T-helper 9 cell (primary cell): ENCODE data around the gene SCYGR3.

Experiments
- DNase-seq: peaks from one replicate; pipeline ENCODE4 v3.0.0-alpha.2; 2020
- total RNA-seq, 2 donors: gene quantifications; one replicate each; lab custom pipeline; 2026; lab: John Stamatoyannopoulos, UW

The SCYGR3 gene, protein sequence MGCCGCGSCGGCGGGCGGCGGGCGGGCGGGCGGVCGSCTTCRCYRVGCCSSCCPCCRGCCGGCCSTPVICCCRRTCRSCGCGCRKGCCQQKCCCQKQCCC
- 0 reads per million in 2 donors for total RNA-seq

- DNase-seq, result no peak
Observed at GRCh38 chr2:227614740-227615139, at the start of gene SCYGR3. TSS of gene SCYGR3 (minus strand) at chr2:227614840. CDS start at chr2:227614840, 0 bp downstream.

GRCh38 chr2:227661827-227662226 is 47.2 kb upstream of the SCYGR3 start:
- DNase-seq, result no peak

- DNase-seq, result no peak
Observed at GRCh38 chr2:227661025-227661649, 46.5 kb upstream of the SCYGR3 start.

GRCh38 chr2:227657199-227657845 is 42.7 kb upstream of the SCYGR3 start:
- DNase-seq, result no peak

GRCh38 chr2:227655454-227655853 is 40.8 kb upstream of the SCYGR3 start:
- DNase-seq, result no peak

DNA sequence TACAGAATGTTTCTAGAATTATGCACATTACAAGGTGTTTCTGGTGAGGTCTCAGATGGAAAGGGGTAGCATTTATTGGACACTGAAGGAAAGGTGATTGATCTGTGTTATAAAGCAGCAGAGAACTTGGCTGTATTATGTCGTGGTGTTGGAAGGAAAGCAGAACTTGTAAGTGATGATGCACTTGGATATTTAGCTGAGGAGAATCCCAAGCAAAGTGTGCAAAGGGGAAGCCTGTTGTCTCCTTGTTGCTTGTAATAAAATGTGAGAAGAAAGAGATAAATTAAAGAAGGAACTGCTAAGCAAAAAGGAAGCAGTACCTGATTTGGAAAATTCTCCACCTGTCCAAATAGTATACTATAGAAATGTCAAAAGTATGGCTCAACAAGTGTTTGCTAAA is 39.8 kb upstream of the SCYGR3 start:
- no peak for DNase-seq

GRCh38 chr2:227653419-227653818 is 38.8 kb upstream of the SCYGR3 start:
- DNase-seq, result no peak

DNA sequence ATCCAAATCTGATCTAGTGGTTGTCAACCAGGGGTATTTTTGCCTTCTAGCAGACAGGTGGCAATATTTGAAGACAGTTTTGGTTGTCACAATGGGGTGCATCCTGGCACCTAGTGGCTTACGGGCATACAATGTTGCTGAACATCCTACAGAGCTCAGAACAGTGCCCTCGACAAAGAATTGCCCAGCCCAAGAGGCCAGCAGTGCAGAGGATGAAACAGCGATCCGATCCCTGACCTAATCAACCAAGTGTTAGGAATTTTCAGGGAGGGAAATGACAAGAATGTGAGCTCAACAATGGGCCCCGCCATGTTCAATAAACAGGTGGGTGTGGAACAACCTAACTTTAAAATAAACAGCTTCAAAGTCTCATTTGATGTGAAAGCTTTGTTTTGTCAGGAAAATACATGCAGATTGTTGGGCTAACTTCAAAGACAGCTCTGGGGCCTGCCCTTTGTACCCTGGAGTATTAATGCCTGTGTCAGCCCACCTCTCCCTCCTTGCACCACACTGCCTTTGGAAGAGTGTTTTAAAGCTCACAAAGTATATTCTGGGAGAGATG is 29.4 kb upstream of the SCYGR3 start:
- DNase-seq, result no peak

DNA sequence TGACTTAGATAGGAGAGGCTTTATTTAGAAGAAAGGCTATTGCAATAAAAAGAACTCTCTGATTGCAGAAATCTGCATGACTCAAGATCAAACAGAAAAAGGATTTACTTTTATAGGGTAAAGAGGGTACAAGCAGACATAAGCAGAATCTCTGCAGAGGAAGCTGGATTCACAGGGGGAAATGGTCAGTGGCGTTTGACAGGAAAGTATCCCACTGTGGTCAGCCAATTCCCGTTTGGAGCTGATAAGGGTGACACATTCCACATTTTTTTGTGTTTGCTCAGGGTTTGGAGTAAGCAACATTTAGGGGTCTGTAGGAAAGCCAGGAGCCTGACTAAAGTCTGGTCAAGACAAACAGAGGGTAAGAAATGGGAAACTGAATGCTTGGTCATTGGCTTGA is 28.0 kb upstream of the SCYGR3 start:
- DNase-seq, result no peak

- no peak for DNase-seq
Observed at GRCh38 chr2:227634201-227634600, 19.6 kb upstream of the SCYGR3 start.

GRCh38 chr2:227632827-227633226 is 18.2 kb upstream of the SCYGR3 start:
- DNase-seq, result no peak

GRCh38 chr2:227630322-227630721 is 15.7 kb upstream of the SCYGR3 start:
- DNase-seq, result no peak

DNA sequence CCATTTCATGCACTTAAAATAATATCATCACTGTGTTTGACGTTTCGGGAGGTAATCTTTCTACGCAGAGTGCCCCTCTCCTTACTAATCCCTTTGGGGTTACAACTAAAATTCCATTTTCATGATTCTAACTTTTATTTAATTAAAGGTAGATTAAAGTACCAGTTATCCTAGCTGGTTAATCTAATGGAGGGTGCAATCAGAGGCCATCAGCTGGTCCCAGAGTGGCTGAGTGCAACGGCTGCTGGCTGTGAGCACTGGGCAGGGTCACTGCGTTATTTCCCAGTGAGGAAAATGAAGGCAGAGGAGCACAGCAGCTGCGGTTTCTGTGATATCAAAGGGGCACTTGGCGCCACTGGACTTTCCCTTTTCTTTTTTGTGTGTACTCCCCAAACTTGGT is 14.8 kb upstream of the SCYGR3 start:
- no peak for DNase-seq

- DNase-seq, result no peak
Observed at GRCh38 chr2:227627769-227628168, 13.1 kb upstream of the SCYGR3 start.

- no peak for DNase-seq
Observed at GRCh38 chr2:227626580-227627151, 12.0 kb upstream of the SCYGR3 start.

DNA sequence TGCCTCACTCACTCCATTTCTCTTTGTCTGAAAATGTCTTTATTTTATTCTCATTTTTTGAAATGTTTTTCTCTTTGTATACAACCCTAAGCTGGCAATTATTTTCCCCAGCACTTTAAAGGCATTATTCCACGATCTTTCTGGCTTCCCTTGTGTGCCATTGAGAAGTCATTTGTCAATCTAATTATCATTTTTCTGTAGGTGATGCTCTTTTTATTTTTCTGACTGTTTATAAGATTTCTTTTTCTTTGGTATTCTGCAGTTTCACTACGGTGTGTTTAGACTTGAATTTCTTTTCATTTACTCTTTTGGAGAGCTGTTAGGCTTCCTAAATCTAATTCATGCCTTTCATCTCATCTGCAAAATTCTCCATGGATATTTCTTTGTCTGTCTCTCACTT is 10.8 kb upstream of the SCYGR3 start:
- no peak for DNase-seq

- no peak for DNase-seq
Observed at GRCh38 chr2:227623226-227623625, 8.6 kb upstream of the SCYGR3 start.

GRCh38 chr2:227617316-227618230 is 2.9 kb upstream of the SCYGR3 start, which contains the start of gene SCYGR4:
TSS of gene SCYGR4 (plus strand) at chr2:227617498. CDS start at chr2:227617498, 0 bp downstream.
- no peak for DNase-seq

- no peak for DNase-seq
Observed at GRCh38 chr2:227616631-227617030, 2.0 kb upstream of the SCYGR3 start.

DNA sequence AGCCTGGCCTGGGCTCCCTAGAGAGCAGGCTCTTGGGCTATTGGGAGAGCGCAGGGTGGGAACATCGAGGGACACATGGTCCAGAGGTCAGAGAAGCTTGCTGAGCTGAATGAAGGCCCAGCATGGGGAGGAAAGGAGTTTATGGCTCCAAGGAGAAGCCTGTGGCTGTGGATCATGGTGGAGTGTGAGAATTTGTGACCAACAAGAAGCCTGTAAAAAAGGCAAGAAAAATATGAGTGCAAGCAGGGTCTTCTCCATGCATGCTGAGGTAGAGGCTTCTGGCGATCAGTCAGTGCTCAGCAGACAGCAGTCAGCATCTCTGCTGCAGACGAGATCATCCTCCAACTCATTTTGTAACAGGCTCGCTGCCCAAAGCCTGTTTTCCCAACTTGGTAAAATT is 1.3 kb upstream of the SCYGR3 start:
- DNase-seq, result no peak

- DNase-seq, result no peak
Observed at GRCh38 chr2:227615181-227615580, 541 bp upstream of the SCYGR3 start.

DNA sequence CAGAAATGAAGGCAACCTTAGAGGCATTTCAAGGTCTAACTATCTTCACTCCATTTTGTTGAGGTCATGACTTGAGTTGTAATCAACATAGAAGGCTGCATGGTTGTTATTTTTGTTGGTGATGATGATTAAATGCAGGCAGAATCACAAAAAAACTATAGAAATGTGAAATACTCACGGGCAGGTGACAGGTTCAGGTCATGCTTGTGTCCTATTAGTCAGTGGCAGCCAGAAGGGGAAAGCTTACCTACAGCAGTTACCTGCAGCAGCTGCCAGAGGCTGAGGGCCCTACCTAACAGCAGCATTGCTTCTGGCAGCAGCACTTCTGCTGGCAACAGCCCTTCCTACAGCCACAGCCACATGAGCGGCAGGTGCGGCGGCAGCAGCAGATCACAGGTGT is 394 bp downstream of the SCYGR3 start:
- DNase-seq, result no peak

DNA sequence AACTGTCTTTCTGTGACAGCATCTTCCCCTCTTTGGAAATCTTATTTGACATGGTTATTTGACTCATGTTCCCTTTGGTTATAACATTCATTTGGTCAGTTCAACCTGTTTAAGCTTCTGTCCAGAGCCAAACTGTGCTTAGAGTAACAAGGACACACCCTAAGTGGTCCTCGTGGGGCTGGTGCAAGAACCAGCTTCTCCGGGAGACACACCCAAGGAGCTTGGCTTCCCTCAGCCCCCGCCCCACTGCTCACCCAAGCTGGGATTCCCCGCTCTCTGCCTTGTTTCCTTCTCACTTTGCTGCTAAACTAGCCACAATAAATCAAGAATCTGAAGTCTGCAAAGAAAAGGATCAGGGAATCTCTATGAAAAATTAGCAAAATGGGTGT is 1.4 kb downstream of the SCYGR3 start:
- no peak for DNase-seq
